H9 (cell line): ENCODE data around the gene UBE3A. TPM values are rescaled to one million over a fixed set of nuclear protein-coding genes. Genes with fewer than 3 reads are reported as not detected.

Experiments used
- DNase-seq: peaks from one replicate; pipeline ENCODE4 v3.0.0-alpha.2; 2017
- H2AFZ ChIP-seq: one replicate; pipeline ENCODE4 v1.6.1; 2013; ENCODE audit warnings: mild to moderate bottlenecking, low read length, control low read depth, moderate library complexity
- H2AK5ac ChIP-seq: 2 replicates; pipeline ENCODE4 v1.6.1; 2013; ENCODE audit warnings: low read length, control low read depth, mixed read lengths; ENCODE audit not compliant: insufficient read length
- H2BK120ac ChIP-seq: one replicate; pipeline ENCODE4 v1.6.1; 2013; ENCODE audit warnings: low read depth, mild to moderate bottlenecking, low read length, control low read depth, inconsistent platforms; ENCODE audit not compliant: poor library complexity, severe bottlenecking
- H2BK12ac ChIP-seq: 2 replicates; pipeline ENCODE4 v1.6.1; 2013; ENCODE audit warnings: low read length, control low read depth, mixed read lengths, low read depth; ENCODE audit not compliant: insufficient read length
- H2BK15ac ChIP-seq: 2 replicates; pipeline ENCODE4 v1.6.1; 2013; ENCODE audit warnings: low read depth, low read length, control low read depth
- H2BK20ac ChIP-seq: one replicate; pipeline ENCODE4 v1.6.1; 2013; ENCODE audit warnings: low read depth, mild to moderate bottlenecking, low read length, control low read depth, inconsistent platforms; ENCODE audit not compliant: poor library complexity, severe bottlenecking
- H2BK5ac ChIP-seq: 2 replicates; pipeline ENCODE4 v1.6.1; 2013; ENCODE audit warnings: low read length, control low read depth, mixed read lengths; ENCODE audit not compliant: insufficient read length
- H3K14ac ChIP-seq: 2 replicates; pipeline ENCODE4 v1.6.1; 2013; ENCODE audit warnings: low read length, control low read depth; ENCODE audit not compliant: insufficient read depth
- H3K18ac ChIP-seq: 2 replicates; pipeline ENCODE4 v1.6.1; 2013; ENCODE audit warnings: low read depth, mild to moderate bottlenecking, mixed read lengths, low read length, control low read depth; ENCODE audit not compliant: insufficient read length
- H3K23ac ChIP-seq: 2 replicates; pipeline ENCODE4 v1.6.1; 2013; ENCODE audit warnings: low read length, control low read depth, mixed read lengths, low read depth; ENCODE audit not compliant: insufficient read length
- H3K23me2 ChIP-seq: 2 replicates; pipeline ENCODE4 v1.6.1; 2013; ENCODE audit warnings: low read depth, mild to moderate bottlenecking, mixed read lengths, low read length, control low read depth; ENCODE audit not compliant: insufficient read length, poor library complexity, severe bottlenecking
- H3K27ac ChIP-seq: 2 replicates; pipeline ENCODE4 v1.5.1; 2013; ENCODE audit warnings: low read length, control low read depth, mixed read lengths, low read depth; ENCODE audit not compliant: insufficient read length
- H3K27me3 ChIP-seq: 2 replicates; pipeline ENCODE4 v1.6.1; 2013; ENCODE audit warnings: low read length, control low read depth, inconsistent platforms; ENCODE audit not compliant: insufficient read depth
- H3K4ac ChIP-seq: 2 replicates; pipeline ENCODE4 v1.6.1; 2013; ENCODE audit warnings: low read depth, mild to moderate bottlenecking, control low read depth, inconsistent platforms, low read length, moderate library complexity
- H3K4me1 ChIP-seq: 2 replicates; pipeline ENCODE4 v1.6.1; 2013; ENCODE audit warnings: low read length, control low read depth, inconsistent platforms; ENCODE audit not compliant: insufficient read depth
- H3K4me2 ChIP-seq: 2 replicates; pipeline ENCODE4 v1.6.1; 2013; ENCODE audit warnings: low read length, control low read depth, mixed read lengths; ENCODE audit not compliant: insufficient read length, insufficient read depth
- H3K56ac ChIP-seq: 2 replicates; pipeline ENCODE4 v1.6.1; 2013; ENCODE audit warnings: low read depth, mild to moderate bottlenecking, mixed read lengths, low read length, control low read depth; ENCODE audit not compliant: insufficient read length
- H3K79me1 ChIP-seq: 2 replicates; pipeline ENCODE4 v1.6.1; 2013; ENCODE audit warnings: low read depth, mild to moderate bottlenecking, moderate library complexity, low read length, control low read depth, inconsistent platforms; ENCODE audit not compliant: insufficient read depth, poor library complexity, severe bottlenecking
- H3K79me2 ChIP-seq: 2 replicates; pipeline ENCODE4 v1.6.1; 2013; ENCODE audit warnings: low read length, control low read depth, inconsistent platforms; ENCODE audit not compliant: insufficient read depth
- H3K9ac ChIP-seq: 2 replicates; pipeline ENCODE4 v1.6.1; 2013; ENCODE audit warnings: low read length, control low read depth, mixed read lengths; ENCODE audit not compliant: insufficient read length; ENCODE audit errors: extremely low read depth
- H3K9me3 ChIP-seq: one replicate; pipeline ENCODE4 v1.6.1; 2013; ENCODE audit warnings: low read depth, low read length, inconsistent platforms; ENCODE audit not compliant: control insufficient read depth
- H3T11ph ChIP-seq: one replicate; pipeline ENCODE4 v1.6.1; 2013; ENCODE audit warnings: mild to moderate bottlenecking, low read length, control low read depth, inconsistent platforms
- H4K20me1 ChIP-seq: one replicate; pipeline ENCODE4 v1.6.1; 2013; ENCODE audit not compliant: control insufficient read depth, insufficient read length, insufficient read depth
- H4K5ac ChIP-seq: 2 replicates; pipeline ENCODE4 v1.6.1; 2013; ENCODE audit warnings: low read depth, mild to moderate bottlenecking, mixed read lengths, low read length, control low read depth; ENCODE audit not compliant: insufficient read length
- H4K8ac ChIP-seq: replicated peaks from 2 replicates; pipeline ENCODE4 v1.6.1; 2013; ENCODE audit warnings: low read length, control low read depth, mixed read lengths, low read depth; ENCODE audit not compliant: insufficient read length
- H4K91ac ChIP-seq: 2 replicates; pipeline ENCODE4 v1.6.1; 2013; ENCODE audit warnings: low read depth, mild to moderate bottlenecking, moderate library complexity, mixed read lengths, low read length, control low read depth; ENCODE audit not compliant: insufficient read length
- H3K27ac Mint-ChIP-seq, 3 experiments: 2 replicates in 2 of 3; 3 replicates in 1 of 3; pipeline ENCODE4 v1.8.0; 2020 to 2021; ENCODE audit warnings: mixed read lengths in 3 of 3, mild to moderate bottlenecking in 1 of 3, moderate library complexity in 1 of 3
- H3K27me3 Mint-ChIP-seq: 2 replicates; pipeline ENCODE4 v1.8.0; 2021; ENCODE audit warnings: low read depth, mild to moderate bottlenecking, moderate library complexity, mixed read lengths
- H3K36me3 Mint-ChIP-seq, 3 experiments: 2 replicates in 2 of 3; 3 replicates in 1 of 3; pipeline ENCODE4 v1.8.0; 2020 to 2021; ENCODE audit warnings: low read depth in 3 of 3, mixed read lengths in 3 of 3; ENCODE audit not compliant: insufficient read depth in 1 of 3
- H3K4me1 Mint-ChIP-seq, 2 experiments: 2 replicates each; pipeline ENCODE4 v1.8.0; 2020; ENCODE audit warnings: mixed read lengths in 2 of 2
- H3K4me3 Mint-ChIP-seq, 2 experiments: 2 replicates in 1 of 2; 3 replicates in 1 of 2; pipeline ENCODE4 v1.8.0; 2020 to 2021; ENCODE audit warnings: mild to moderate bottlenecking in 2 of 2, mixed read lengths in 2 of 2, moderate library complexity in 1 of 2
- H3K9me3 Mint-ChIP-seq, 2 experiments: 2 replicates in 1 of 2; 3 replicates in 1 of 2; pipeline ENCODE4 v1.8.0; 2020; ENCODE audit warnings: mild to moderate bottlenecking in 2 of 2, mixed read lengths in 2 of 2, moderate library complexity in 1 of 2
- WGBS: extraction: QIAGEN DNeasy Blood & Tissue Kit; methylation state at CpG from one replicate; pipeline ENCODE4 v1.1.7; 2013; ENCODE audit warnings: missing lambda C conversion rate, low lambda C conversion rate, mixed read lengths; ENCODE audit not compliant: insufficient read length; ENCODE audit errors: extremely low coverage; 5-methylcytosine and 5-hydroxymethylcytosine counted together
- total RNA-seq: library from RNA; stranded (reverse); gene quantifications from 2 replicates; pipeline ENCODE4 v1.2.1, GENCODE V29; 2021
- TF ChIP-seq, protein P1 (sequence below): fragments of 200-600 bp; sonication (generic); conservative IDR thresholded peaks from 3 replicates; pipeline ENCODE4 v1.8.0; 2021; ENCODE audit warnings: antibody characterized with exemption, mild to moderate bottlenecking

Gene UBE3A
- total RNA-seq, 1 experiment from 2014 or later: 108 TPM

DNA sequence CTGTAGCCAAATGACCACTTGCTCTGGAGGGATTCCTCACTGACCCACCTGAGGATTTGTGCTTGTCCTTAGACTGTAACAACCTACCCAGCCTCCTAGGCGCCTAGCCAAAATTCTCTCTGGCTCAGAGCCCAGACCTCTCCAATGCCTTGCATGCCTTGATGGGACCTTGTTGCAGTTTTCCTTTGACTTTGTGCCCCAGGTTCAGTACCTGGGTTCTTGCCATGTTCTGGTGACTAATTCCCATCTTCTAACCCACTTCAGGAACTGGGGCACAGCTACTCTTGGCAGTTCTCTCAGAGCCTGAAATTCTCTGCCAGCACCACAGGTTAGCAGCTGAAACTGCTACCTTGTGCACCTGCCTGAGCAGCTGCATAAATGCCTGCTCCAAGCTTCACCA, 27.0 kb upstream of the UBE3A start:
- no peak overlapping the region for H3K4me3 Mint-ChIP-seq
- no peaks in the 10 kb centered on the region for H3K4me1 Mint-ChIP-seq
- H4K91ac ChIP-seq: no peak overlapping the region
- H2BK15ac ChIP-seq: no peak overlapping the region
- H3K14ac ChIP-seq: no peak overlapping the region
- H3K27ac Mint-ChIP-seq: no peak overlapping the region
- no peak overlapping the region for H2BK12ac ChIP-seq
- no peaks in the 10 kb centered on the region for H4K20me1 ChIP-seq
- H3K9me3 ChIP-seq: no peaks in the 10 kb centered on the region
- H4K5ac ChIP-seq: no peak overlapping the region
- no peak overlapping the region for H3K4me2 ChIP-seq
- peaks cover 0 to 2% of the 10 kb centered on the region in 2 experiments; a peak in 2 of 5 replicates for H3K9me3 Mint-ChIP-seq
- no peak overlapping the region for H3K9ac ChIP-seq
- H2BK5ac ChIP-seq: no peak overlapping the region
- no peaks in the 10 kb centered on the region for H3K4me1 ChIP-seq
- H3K18ac ChIP-seq: no peak overlapping the region
- no peak overlapping the region for H2BK20ac ChIP-seq
- no peak overlapping the region for H3K23ac ChIP-seq
- no peak overlapping the region for H3K56ac ChIP-seq
- no peaks in the 10 kb centered on the region for H3K27me3 Mint-ChIP-seq
- no peaks in the 10 kb centered on the region for H3K79me1 ChIP-seq
- DNase-seq: no peak
- no peaks in the 10 kb centered on the region for H3K79me2 ChIP-seq
- no peak overlapping the region for H2AK5ac ChIP-seq
- no peak overlapping the region for H2AFZ ChIP-seq
- H3K27ac ChIP-seq: no peak overlapping the region
- peaks cover 0 to 4% (median 0%) of the 10 kb centered on the region in 3 experiments; a peak in 2 of 7 replicates for H3K36me3 Mint-ChIP-seq
- H2BK120ac ChIP-seq: no peak overlapping the region
- no peak overlapping the region for H3T11ph ChIP-seq
- no peaks in the 10 kb centered on the region for H3K27me3 ChIP-seq
- peaks cover 3% of the 10 kb centered on the region for H3K23me2 ChIP-seq
- H3K4ac ChIP-seq: no peak overlapping the region
- no peak overlapping the region for H4K8ac ChIP-seq
- TF ChIP-seq, protein P1, sequence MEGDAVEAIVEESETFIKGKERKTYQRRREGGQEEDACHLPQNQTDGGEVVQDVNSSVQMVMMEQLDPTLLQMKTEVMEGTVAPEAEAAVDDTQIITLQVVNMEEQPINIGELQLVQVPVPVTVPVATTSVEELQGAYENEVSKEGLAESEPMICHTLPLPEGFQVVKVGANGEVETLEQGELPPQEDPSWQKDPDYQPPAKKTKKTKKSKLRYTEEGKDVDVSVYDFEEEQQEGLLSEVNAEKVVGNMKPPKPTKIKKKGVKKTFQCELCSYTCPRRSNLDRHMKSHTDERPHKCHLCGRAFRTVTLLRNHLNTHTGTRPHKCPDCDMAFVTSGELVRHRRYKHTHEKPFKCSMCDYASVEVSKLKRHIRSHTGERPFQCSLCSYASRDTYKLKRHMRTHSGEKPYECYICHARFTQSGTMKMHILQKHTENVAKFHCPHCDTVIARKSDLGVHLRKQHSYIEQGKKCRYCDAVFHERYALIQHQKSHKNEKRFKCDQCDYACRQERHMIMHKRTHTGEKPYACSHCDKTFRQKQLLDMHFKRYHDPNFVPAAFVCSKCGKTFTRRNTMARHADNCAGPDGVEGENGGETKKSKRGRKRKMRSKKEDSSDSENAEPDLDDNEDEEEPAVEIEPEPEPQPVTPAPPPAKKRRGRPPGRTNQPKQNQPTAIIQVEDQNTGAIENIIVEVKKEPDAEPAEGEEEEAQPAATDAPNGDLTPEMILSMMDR: no peak
- no CpG with 5 or more reads among the region's 1 CpG for WGBS
